Effector CD4-positive, alpha-beta T cell (primary cell): ENCODE results near the gene KRTAP15-1. TPM values are rescaled to one million over a fixed set of nuclear protein-coding genes. Genes with fewer than 3 reads are reported as not detected.

Source experiments
- DNase-seq: peaks from one replicate; pipeline ENCODE4 v3.0.0-alpha.2; 2020
- total RNA-seq: gene quantifications from one replicate; lab custom pipeline; 2026; lab: John Stamatoyannopoulos, UW

KRTAP15-1 gene, protein sequence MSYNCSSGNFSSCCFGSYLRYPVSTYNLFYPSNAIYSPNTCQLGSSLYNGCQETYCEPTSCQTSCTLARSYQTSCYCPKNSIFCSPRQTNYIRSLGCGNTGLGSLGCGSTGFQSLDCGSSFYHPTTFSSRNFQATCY
- not detected for total RNA-seq

DNA sequence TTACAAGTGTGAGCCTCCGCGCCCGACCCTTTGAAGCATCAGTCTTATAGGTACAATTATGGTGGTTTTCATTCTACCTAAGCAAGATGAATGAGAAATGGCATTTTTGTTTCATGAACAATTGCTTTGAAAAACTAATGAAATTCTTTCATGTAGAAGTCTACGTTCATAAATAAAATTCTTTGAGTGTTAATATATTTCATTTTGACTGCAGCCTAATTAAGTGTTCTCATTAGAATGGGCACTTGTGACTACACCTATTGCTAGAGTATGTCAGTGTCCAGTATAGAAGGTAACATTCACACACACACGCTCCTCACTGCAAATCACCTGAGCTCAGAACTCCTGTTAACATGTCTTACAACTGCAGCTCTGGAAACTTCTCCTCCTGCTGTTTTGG, at the start of gene KRTAP15-1:
KRTAP15-1 (plus strand) TSS at position 301 of the 400 bp plus-strand sequence; CDS start at position 354, 53 bp downstream.
- DNase-seq, result no peak

DNA sequence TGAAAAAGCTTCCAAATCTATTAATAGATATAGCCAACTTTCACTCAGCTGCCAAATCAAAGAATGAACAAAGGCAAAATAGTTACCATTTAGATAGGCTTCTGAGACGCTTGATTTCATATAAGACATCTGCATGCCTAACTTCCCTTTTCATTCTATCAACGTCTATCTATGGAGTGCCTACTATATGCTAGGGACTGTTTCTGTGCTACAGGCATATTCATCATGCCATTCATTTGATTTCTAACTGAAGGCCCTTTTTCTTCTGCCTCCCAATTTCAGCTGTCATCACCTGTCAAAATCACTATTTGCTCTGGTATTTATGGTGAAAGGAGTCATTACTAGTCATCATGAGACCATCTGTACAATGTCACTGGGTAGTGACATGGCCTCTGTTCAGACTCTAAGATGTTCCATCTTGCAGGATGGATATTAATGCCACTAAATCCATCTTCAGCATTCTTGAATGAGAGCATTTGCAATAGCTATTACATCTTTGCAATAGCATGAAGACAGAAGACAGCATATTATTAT, 48.5 kb upstream of the KRTAP15-1 start:
- no peak for DNase-seq

DNA sequence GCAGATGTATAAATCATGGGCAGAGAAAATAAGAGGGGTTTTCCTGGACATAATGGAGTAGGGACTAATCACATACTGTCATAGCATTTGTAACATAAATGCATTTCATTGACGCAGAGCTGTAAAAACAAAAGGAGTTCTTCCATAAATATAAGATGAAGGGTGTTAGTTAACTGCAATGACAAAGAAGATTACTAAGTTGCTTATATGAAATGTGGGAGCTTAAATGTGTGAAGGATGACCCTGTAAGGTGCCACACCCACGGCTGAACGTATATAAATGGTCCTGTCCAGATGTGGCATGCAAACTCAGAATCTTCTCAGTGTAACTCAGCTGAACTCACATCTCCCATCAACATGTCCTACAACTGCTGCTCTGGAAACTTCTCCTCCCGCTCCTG, 44.3 kb upstream of the KRTAP15-1 start, which contains the start of gene KRTAP13-1:
KRTAP13-1 (plus strand) TSS at position 301 of the 400 bp plus-strand sequence; CDS start at position 357, 56 bp downstream.
- no peak for DNase-seq

DNA sequence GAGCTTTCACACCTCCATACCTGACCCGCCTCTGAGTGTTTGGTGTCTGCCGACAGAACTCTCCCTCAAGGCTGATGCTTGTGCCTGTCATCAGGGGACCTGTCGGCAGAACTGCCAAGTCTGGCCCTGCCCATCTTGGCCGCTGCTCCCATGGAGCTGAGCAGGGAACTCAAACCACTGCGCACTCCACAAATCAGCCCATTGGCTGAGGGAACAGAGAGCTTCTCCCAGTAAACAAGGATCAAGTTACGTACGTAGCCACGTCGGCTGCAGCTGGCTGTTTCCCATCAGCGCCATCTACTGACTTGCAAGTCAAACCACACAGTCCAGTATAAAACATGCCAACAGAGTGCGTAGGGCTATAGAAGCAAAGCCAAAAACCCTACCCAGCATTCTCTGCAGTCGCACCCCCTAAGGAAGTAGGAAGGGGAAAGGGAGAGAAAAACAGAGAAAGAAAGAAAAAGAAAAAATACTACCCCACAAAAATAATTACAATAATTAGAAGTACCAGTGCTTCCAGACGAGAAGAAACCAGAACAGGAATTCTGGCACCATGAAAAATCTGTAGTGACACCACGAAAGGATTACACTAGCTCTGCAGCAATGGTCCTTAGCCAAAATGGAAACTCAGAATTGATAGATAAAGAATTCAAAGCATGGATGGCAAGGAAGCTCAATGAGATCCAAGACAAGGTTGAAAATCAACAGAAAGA, 31.1 kb upstream of the KRTAP15-1 start:
- DNase-seq, result no peak

DNA sequence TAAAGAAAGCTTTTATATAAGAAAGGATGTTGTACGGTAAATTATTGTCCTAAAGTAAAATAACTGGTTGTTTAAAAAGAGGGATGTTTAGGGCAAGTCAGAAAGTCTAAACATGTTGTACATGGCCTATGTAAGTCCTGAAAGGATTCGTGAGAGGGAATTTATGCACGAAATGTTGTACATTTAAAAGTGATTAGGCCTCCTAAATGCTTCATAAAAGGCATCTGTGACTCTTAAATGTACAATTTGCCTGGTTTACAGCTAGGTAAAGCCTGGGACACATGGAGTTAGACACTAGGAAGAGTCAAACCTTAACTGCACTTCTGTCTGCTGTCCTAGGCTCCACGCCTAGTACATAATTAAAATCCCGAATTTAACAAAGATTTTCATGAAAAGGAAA, 24.1 kb upstream of the KRTAP15-1 start:
- no peak for DNase-seq

DNA sequence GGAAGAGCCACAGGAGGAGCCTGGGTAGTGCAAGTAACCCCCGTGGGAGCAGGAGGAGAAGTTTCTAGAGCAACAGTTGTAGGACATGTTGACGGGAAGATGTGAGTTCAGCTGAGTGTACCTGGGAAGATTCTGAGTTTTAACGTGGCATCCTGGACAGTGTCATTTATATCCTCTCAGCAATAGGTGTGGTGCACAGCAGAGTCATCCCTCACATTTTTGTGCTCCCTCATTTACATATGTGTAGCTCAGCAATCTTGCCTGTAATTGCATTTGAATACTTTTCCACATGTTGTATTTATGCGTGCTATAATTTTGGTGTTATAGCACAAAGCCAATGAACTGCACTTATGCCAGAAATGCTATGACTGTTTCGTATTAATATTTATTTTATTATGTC, 14.2 kb upstream of the KRTAP15-1 start, which contains the start of gene KRTAP13-3:
KRTAP13-3 (minus strand) TSS at position 101 of the 400 bp plus-strand sequence; CDS start at position 87, 14 bp downstream.
- DNase-seq, result no peak

DNA sequence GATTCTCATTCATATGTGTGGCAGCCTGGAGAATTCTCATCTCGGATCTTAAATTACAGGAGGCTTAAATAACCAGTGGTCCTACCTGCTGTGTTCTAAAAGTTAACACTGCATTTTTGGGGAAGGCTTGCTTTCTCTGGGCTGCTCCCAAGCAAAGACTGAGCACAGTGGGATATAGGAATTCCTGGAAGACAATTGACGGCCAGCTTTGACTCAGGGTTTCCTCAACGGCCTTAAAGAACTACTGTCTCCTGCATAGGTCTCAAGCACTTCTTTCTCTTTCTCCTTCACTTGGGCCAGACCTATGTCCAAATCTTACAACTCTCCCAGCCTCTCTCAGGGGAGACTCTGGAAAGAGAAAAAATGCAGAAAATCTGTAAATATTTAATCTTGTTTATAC, 13.3 kb upstream of the KRTAP15-1 start:
- no peak for DNase-seq

DNA sequence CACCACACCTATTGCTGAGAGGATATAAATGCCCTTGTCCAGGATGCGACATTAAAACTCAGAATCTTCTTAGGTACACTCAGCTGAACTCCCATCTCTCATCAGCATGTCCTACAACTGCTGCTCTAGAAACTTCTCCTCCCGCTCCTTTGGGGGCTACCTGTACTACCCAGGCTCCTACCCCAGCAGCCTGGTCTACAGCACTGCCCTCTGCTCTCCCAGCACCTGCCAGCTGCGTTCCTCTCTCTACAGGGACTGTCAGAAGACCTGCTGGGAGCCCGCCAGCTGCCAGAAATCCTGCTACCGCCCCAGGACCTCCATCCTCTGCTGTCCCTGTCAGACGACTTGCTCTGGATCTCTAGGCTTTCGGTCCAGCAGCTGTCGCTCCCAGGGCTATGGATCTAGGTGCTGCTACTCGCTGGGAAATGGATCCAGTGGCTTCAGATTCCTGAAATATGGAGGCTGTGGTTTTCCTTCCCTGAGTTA, 9.9 kb upstream of the KRTAP15-1 start, which contains the start of gene KRTAP13-4:
KRTAP13-4 (plus strand) TSS at position 51 of the 486 bp plus-strand sequence; CDS start at position 107, 56 bp downstream.
- DNase-seq, result no peak

DNA sequence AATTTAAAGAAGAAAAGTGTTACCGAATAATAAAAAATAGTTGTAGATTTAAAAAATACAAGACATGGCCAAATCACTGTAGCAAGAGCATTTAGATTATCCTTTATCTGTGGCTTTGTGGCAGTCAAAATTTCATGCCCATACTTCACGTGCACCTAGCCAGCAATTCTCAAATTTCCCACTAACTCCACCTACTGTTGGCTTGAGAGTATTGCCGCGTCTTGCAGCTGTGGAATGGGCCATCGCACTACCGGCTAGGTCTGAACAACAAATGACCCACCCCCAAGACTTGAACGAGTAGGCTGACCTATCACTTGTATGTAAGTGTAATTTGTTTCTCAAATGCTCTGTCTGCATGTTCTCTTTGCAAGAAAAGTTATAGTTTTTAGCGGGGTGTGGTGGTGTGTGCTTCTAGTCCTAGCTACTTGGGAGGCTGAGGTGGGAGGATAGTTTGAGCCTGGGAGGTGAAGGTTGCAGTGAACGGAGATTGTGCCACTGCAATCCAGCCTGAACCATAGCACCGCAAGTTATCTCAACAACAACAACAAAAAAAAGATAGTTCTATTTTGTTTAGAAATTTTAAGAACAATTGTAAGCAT, 5.9 kb upstream of the KRTAP15-1 start:
- no peak for DNase-seq

DNA sequence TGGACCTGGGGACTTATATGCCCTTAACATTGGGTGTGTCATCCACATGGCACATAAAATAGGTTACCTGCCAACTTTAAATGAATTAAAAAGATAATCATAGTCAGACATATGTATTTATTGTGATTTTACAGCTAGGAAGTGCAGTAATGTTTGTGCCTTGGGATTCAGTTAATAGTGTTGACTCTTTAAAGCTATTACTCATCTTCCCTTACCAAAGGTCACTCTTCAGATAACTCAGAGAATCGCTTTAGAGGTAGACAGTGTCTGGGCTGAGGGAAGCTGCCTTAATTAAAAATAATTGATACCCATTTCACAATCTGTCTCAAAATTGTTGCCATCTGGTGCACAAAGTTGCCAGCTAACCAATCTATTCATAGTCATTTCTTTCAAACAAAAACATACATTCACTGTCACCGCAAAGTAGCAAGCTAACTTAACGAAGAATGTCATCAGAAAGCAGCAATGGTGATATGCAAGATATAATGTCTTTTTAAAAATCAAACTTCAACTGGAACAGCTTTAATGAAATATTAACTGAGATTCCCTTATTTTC, 3.0 kb upstream of the KRTAP15-1 start:
- DNase-seq, result no peak

DNA sequence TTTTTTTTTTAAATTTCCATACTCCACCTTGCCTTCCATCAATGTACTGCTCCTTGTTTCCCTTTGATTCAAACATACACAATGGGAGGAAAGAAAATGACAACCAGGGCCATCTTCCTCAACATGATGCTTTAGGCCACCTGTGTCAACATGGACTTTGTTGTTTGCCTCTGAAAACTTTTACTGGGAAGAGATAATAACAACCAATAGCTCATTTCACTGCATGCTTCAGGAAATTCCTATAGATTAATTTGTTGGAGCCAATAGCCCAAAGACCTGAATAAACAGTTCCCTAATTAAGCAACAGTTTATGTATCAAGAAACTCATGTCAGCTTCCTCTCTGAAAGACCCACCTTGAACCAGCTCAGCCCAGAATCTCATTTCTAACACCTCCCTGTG, 3.2 kb downstream of the KRTAP15-1 start:
- DNase-seq, result no peak

DNA sequence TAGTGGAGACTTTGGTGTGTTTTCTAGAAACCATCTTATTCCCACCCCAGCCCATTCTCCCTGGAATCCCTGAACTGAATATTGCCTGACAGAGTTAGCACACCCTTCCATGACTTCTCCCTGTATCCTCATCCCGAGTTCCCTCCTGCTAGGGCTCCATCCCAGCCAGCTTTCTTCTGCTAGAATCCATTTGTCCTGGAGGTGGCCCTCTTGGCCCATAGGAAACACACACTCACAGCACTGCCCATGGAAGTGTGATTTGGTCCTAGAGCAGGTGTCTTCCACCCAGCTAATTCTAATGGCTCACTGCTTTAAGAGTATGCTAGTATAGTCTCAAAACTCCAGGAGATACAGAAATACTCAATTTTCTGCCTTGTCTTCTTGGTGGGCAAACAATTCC, 4.1 kb downstream of the KRTAP15-1 start:
- no peak for DNase-seq

DNA sequence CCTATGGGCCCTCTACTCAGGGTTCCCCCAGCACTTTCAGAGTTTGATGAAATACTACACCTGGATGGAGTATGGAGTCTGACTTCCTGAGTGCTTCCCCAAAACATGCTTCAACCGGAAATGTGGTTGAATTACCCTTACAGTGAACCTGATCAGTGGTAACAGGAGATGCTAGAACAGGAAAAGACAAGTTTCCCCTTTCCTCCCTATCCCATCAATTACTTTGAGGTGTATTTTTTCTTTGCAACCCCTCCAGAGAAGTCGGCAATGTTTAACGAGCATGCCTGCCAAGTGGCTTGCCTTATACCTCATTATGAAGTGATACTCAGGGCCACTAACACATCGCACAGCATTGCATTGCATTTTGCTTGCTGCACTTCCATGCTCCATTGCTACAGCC, 7.0 kb downstream of the KRTAP15-1 start:
- no peak for DNase-seq

DNA sequence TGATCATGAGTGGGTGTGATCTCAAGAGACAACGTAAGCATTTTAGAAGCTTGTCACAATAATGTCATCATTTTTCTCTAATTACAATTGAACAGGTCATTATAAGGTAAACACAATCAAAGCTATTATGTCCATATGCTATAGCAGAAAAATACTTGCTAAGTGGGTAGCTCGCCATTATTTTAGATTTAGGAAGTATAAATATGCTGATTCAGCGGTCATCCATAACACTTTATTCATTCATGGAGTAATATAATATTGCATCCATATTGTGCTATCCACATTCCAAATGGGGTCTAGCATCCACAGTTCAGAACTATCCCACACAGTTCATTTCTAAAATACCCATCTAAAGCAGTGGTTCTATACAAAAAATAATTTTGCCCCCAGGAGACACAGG, 8.4 kb downstream of the KRTAP15-1 start:
- no peak for DNase-seq

DNA sequence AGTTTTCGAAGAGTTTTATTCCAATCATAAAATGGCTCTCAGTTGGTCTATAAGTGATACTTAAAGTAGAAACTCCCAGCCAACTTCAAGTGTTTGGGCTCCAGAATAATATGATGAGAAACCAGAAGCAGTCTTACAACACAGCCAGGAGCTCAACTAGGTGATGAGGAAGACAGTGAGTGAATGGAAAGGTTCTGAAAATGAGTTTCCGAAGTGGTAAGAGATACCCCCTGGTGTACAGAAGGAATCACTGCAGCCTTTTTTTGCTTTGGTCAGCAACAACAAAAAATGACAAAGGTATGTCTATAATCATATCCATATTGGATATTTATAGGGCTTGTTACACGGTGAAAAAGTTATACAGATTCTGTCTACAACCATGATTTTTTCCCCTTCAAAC, 23.6 kb downstream of the KRTAP15-1 start:
- DNase-seq, result no peak

DNA sequence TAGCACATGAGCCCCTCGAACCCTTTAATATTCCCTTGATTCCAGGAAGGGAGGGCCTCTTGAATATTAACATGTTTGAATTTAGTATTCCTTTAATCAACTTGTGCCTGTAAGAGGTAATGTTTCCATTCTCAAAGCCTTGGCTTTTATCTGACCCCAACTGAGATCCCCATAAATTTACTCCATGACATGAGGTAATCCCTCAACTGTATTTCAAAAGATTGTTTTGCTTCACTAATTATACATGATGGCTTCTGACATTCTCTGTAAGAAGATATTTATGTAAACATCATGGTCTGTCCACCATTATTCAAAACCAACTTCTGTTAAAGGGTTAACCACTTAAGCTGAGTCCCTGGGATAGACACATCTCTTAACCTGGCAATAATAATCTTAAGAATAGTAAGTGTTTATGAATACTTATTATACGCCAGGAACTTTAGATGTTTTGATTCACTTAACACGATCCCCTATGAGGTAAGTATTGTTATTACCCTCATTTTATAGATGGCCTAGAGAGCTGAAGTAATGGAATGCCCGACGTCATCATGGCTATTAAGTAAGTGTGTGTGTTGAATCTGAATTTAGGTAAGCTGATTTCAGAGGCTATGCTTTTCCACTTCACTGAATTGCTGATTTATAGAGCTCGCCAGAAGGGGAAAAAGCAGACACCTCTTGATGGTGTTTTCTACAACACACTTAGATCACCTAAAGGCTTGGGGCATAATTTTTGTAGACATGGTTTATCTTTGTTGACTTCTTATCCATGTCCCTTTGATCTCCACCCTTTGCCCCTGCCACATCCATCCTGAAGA, 29.0 kb downstream of the KRTAP15-1 start:
- DNase-seq, result no peak

DNA sequence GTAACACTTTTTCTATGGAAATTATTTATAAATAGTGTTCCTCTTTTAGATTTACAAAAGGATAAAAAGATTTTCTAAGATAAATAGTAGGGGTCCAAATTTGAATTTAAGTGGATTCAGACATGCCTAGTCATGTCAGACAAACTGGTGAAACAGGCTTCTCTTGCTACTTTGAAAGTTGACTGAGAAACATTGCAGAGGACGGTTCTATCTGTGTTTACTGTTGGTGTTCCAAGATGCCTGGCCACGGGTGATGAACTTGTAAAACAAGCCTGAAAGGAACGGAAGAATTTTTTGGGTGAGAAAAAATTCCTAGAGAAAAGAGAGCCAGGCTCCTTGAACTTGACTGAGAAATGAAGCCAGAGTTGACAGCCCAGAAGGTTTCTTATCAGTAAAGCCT, 37.9 kb downstream of the KRTAP15-1 start:
- DNase-seq, result no peak

DNA sequence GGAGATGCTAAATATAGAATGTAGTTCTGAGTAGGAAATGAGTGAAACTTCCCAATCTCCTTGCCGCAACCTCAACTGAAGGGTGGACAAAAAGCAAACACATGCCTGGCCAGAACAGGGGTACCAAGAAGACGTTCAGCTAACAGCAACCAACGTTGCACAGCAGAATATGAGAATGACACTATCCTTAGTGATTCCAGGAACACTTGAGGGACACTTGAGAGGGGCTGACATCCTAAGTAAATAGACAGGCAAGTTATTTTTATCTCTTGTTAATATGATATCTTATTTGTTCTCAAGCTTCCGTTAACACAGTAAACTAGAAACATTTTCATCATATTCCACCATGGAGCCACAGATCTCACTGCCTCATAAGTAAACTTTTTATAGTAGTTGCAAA, 39.2 kb downstream of the KRTAP15-1 start:
- DNase-seq, result no peak

DNA sequence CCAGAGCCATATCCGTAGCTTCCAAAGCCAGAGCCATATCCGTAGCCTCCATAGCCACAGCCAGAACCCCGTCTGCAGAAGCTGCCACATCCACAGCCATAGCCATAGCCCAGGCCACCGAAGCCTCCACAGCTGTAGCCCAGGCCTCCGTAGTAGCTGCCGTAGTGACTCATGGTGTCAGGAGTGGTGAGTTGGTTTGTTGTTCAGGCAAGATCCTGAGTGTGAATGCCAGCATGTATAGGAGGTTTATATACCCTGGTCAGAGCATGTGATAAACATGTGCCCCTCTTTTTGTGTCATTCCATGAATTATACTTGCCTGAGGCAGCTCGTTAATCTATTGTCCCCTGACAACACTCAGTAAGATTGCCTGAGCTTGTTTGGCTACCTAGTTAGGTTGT, 40.1 kb downstream of the KRTAP15-1 start, which contains the start of gene KRTAP19-1:
KRTAP19-1 (minus strand) TSS at position 223 of the 400 bp plus-strand sequence; CDS start at position 173, 50 bp downstream.
- DNase-seq, result no peak

DNA sequence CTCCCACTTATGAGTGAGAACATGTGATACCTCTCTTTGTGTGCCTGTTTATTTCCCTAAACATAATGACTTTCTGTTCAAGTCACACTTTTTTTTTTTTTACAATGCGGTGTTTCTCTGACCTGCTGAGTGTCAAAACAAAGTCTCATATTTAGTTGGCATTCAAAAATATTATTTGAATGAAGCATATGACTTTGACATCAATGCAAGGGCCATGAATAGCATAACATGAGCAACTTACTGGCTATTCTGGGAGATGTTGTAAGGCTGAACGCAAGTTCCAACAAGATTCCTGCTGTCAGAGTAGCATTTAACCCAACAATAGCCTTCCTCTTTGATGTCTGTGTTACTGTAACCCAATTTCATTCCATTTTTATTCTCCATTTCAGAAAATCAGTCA, 42.1 kb downstream of the KRTAP15-1 start:
- DNase-seq, result no peak

DNA sequence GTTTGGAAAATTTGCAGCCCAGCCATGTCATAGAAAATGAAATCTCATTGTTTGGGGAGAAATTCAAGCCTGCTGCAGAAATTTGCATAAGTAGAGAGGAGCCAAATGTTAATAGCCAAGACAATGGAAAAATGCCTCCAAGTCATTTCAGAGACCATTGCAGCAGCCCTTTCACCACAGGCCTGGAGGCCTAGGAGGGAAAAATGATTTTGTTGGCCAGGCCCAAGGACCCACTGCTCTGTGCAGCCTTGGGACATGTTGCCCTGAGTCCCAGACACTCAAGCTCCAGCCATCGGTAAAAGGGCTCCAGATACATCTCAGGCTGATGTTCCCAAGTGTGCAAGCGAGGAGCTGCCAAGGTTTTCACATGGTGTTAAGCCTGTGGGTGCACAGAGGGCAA, 46.1 kb downstream of the KRTAP15-1 start:
- DNase-seq, result no peak

DNA sequence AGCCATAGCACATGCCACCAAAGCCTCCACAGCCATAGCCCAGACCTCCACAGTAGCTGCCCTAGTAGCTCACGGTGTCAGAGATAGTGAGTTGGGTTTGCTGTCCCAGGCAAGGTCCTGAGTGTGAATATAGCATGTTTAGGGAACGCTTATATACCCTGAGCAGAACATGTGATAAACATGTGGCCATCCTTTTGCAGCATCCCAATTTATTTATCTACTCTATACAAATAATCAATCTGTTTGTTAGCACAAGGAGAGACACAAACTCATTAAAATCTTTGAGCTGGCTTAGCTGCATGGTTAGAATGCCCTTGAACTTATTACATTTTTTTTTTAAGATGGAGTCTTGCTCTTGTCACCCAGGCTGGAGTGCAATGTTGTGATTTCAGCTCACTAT, 47.3 kb downstream of the KRTAP15-1 start, which contains the start of gene KRTAP19-2:
KRTAP19-2 (minus strand) TSS at position 101 of the 400 bp plus-strand sequence; CDS start at position 13, 88 bp downstream.
- no peak for DNase-seq
